HepG2 (cell line): ENCODE data around the gene EPB41. TPM values are rescaled to one million over a fixed set of nuclear protein-coding genes. Genes with fewer than 3 reads are reported as not detected.

ENCODE experiments used
- ATAC-seq: fragments of 200-7000 bp; cut with Tn5 transposase; 3 replicates; pipeline ENCODE4 v1.9.1; 2020; ENCODE audit warnings: mild to moderate bottlenecking, moderate library complexity
- BruUV-seq: library from RNA; stranded (reverse); fragments of 400-500 nt; replicated peaks from 2 replicates; lab custom pipeline; 2021; lab: Mats Ljungman, UMichigan
- CTCF ChIA-PET: fragments of 300-600 bp; formaldehyde crosslinking; extraction: SDS; loops from one replicate; lab custom pipeline; 2021; ENCODE audit warnings: low total read pairs, inconsistent platforms, low intra/inter-chr PET ratio; lab: Yijun Ruan, JAX
- POLR2A ChIA-PET: fragments of 350-600 bp; sonication (Branson Sonifier 250); formaldehyde crosslinking; loops from one replicate; lab custom pipeline; 2020; ENCODE audit warnings: antibody characterized with exemption, inconsistent platforms; lab: Yijun Ruan, JAX
- DNase-seq: peaks from one replicate; pipeline ENCODE4 v3.0.0-alpha.2; 2015; ENCODE audit warnings: low spot score
- FAIRE-seq: peaks from 3 replicates; lab custom pipeline; 2011; peaks lifted over from hg19 to GRCh38; lab: Jason Lieb, UNC
- H2AFZ ChIP-seq: one replicate; pipeline ENCODE4 v1.6.1; 2011; ENCODE audit warnings: low read length, inconsistent platforms
- H3K27ac ChIP-seq: fragments of 300-600 bp; 3 replicates; pipeline ENCODE4 v1.8.0; 2011; ENCODE audit warnings: mixed run types, mild to moderate bottlenecking, mixed read lengths, low read length, inconsistent platforms; ENCODE audit not compliant: insufficient read depth; ENCODE audit errors: extremely low read length
- H3K27me3 ChIP-seq, 2 experiments: fragments of 200-600 bp in 1 of 2; 2 replicates in 1 of 2; 3 replicates in 1 of 2; pipeline versions ENCODE4 v1.6.0 to v1.8.0; 2011; ENCODE audit warnings: low read length in 2 of 2, mild to moderate bottlenecking in 2 of 2, moderate library complexity in 2 of 2, inconsistent platforms in 1 of 2; ENCODE audit not compliant: insufficient read depth in 2 of 2, control insufficient read depth in 1 of 2
- H3K36me3 ChIP-seq, 2 experiments: fragments of 200-600 bp in 1 of 2; replicated peaks in 1 of 2; 2 replicates in 1 of 2; 3 replicates in 1 of 2; pipeline versions ENCODE4 v1.5.1 to v1.8.0; 2011; ENCODE audit warnings: low read length in 2 of 2, inconsistent platforms in 1 of 2; ENCODE audit not compliant: insufficient read depth in 2 of 2, control insufficient read depth in 1 of 2
- H3K4me1 ChIP-seq: 2 replicates; pipeline ENCODE4 v1.5.1; 2012; ENCODE audit warnings: low read length, inconsistent platforms; ENCODE audit not compliant: insufficient read depth
- H3K4me2 ChIP-seq: 2 replicates; pipeline ENCODE4 v1.6.0; 2011; ENCODE audit warnings: low read depth, low read length, inconsistent platforms
- H3K4me3 ChIP-seq, 3 experiments: fragments of 200-600 bp in 1 of 3; sonication (generic), shearing (Covaris generic) in 1 of 3; replicated peaks in 1 of 3; 2 replicates each; pipeline ENCODE4 v1.5.1; 2011 to 2016; ENCODE audit warnings: low read length in 3 of 3, inconsistent platforms in 2 of 3, low read depth in 2 of 3, mild to moderate bottlenecking in 2 of 3, control low read depth in 1 of 3, mixed read lengths in 1 of 3; ENCODE audit not compliant: insufficient read depth in 1 of 3
- H3K79me2 ChIP-seq: one replicate; pipeline ENCODE4 v1.6.1; 2011; ENCODE audit warnings: low read length, inconsistent platforms; ENCODE audit not compliant: insufficient read depth
- H3K9ac ChIP-seq: 2 replicates; pipeline ENCODE4 v1.6.0; 2011; ENCODE audit warnings: mild to moderate bottlenecking, low read depth, low read length, inconsistent platforms; ENCODE audit not compliant: insufficient read depth
- H3K9me3 ChIP-seq: 2 replicates; pipeline ENCODE4 v1.5.1; 2012; ENCODE audit warnings: mild to moderate bottlenecking, low read length
- H4K20me1 ChIP-seq: 2 replicates; pipeline ENCODE4 v1.6.0; 2011; ENCODE audit warnings: inconsistent platforms, mild to moderate bottlenecking, low read length, moderate library complexity; ENCODE audit not compliant: insufficient read depth
- ARHGAP35 ChIP-seq: sonication (generic); formaldehyde crosslinking; IDR thresholded peaks from 2 replicates; pipeline ENCODE4 v1.9.0; 2022; ENCODE audit warnings: mild to moderate bottlenecking, inconsistent platforms, moderate library complexity, missing genetic modification reagents, borderline replicate concordance
- EP300 ChIP-seq, 3 experiments: sonication (generic) in 1 of 3; formaldehyde crosslinking in 1 of 3; IDR thresholded peaks; 2 replicates each; pipeline versions ENCODE4 v1.5.1 to v1.6.1; 2011 to 2020; ENCODE audit warnings: low read depth in 2 of 3, low read length in 2 of 3, borderline replicate concordance in 1 of 3, improper control_type of control experiment in 1 of 3, mild to moderate bottlenecking in 1 of 3, missing genetic modification reagents in 1 of 3, moderate library complexity in 1 of 3
- FOSL1 ChIP-seq: sonication (generic); formaldehyde crosslinking; IDR thresholded peaks from 2 replicates; pipeline ENCODE4 v1.9.0; 2021; ENCODE audit warnings: missing genetic modification reagents, borderline replicate concordance
- JUND ChIP-seq: sonication (generic); formaldehyde crosslinking; IDR thresholded peaks from 2 replicates; pipeline ENCODE4 v1.8.0; 2022; ENCODE audit warnings: mild to moderate bottlenecking, missing genetic modification reagents
- KLF13 ChIP-seq: sonication (generic); formaldehyde crosslinking; IDR thresholded peaks from 2 replicates; pipeline ENCODE4 v1.4.0; 2020; ENCODE audit warnings: mild to moderate bottlenecking, missing genetic modification reagents
- MAZ ChIP-seq, 2 experiments: sonication (generic) in 1 of 2; formaldehyde crosslinking in 1 of 2; IDR thresholded peaks; 2 replicates each; pipeline versions ENCODE4 v1.5.0 to v1.6.1; 2012 to 2020; ENCODE audit warnings: low read depth in 2 of 2, mild to moderate bottlenecking in 2 of 2, borderline replicate concordance in 1 of 2, improper control_type of control experiment in 1 of 2, low read length in 1 of 2, missing genetic modification reagents in 1 of 2, moderate library complexity in 1 of 2
- MLLT10 ChIP-seq: sonication (generic); formaldehyde crosslinking; IDR thresholded peaks from 2 replicates; pipeline ENCODE4 v1.4.0; 2020; ENCODE audit warnings: missing genetic modification reagents
- MXD4 ChIP-seq: IDR thresholded peaks from 2 replicates; pipeline ENCODE4 v1.6.1; 2016; ENCODE audit warnings: mild to moderate bottlenecking, missing biosample characterization, missing genetic modification reagents
- NR2F2 ChIP-seq: IDR thresholded peaks from 2 replicates; pipeline ENCODE4 v1.6.1; 2012; ENCODE audit warnings: low read depth, inconsistent platforms, borderline replicate concordance
- NR3C1 ChIP-seq: sonication (generic); formaldehyde crosslinking; IDR thresholded peaks from 2 replicates; pipeline ENCODE4 v1.4.0; 2020; ENCODE audit warnings: missing genetic modification reagents
- SOX6 ChIP-seq, 2 experiments: fragments of 450-650 bp in 1 of 2; sonication (generic) in 1 of 2; formaldehyde crosslinking in 1 of 2; IDR thresholded peaks; 2 replicates each; pipeline versions ENCODE4 v1.4.0 to v1.6.1; 2017 to 2020; ENCODE audit warnings: antibody characterized with exemption in 1 of 2, mild to moderate bottlenecking in 1 of 2, missing genetic modification reagents in 1 of 2
- U2AF1 ChIP-seq: fragments of 200-400 bp; formaldehyde crosslinking; optimal IDR thresholded peaks from 2 replicates; pipeline ENCODE3; 2017; ENCODE audit warnings: mild to moderate bottlenecking, low read depth, low read length
- ZNF20 ChIP-seq: sonication (generic); formaldehyde crosslinking; IDR thresholded peaks from 2 replicates; pipeline ENCODE4 v1.4.0; 2020; ENCODE audit warnings: mild to moderate bottlenecking, moderate library complexity, missing genetic modification reagents
- ZNF207 ChIP-seq: fragments of 450-650 bp; IDR thresholded peaks from 2 replicates; pipeline ENCODE4 v1.6.1; 2016; ENCODE audit warnings: antibody characterized with exemption, borderline replicate concordance
- WGBS: methylation state at CpG from one replicate; pipeline ENCODE4 v1.1.6; 2017; ENCODE audit warnings: low lambda C conversion rate; 5-methylcytosine and 5-hydroxymethylcytosine counted together
- in situ Hi-C: cut with HindIII; loops from 2 replicates; pipeline ENCODE4 v1.10.0; 2017; ENCODE audit warnings: low pct_unique_long_range_greater_than_20kb; ENCODE audit not compliant: extremely low pct_ligation_motif_present
- intact Hi-C: fragments of 100-400 bp; cut with micrococcal nuclease; formaldehyde crosslinking; loops from one replicate; pipeline ENCODE4 v1.10.0; 2022; ENCODE audit not compliant: unreplicated experiment
- polyA plus RNA-seq, 8 experiments: library from polyadenylated mRNA; depleted of rRNA in 3 of 8; stranded (reverse) in 7 of 8; unstranded in 1 of 8; fragments of >200 nt; fragmentation: Illumina TruSeq in 4 of 8; extraction: Trizol in 4 of 8; gene quantifications; 2 replicates each; pipeline versions ENCODE4 v1.2.1 to v1.2.3, GENCODE V29; 2011 to 2016; ENCODE audit warnings: low read depth in 4 of 8, missing spikeins in 1 of 8, mixed read lengths in 1 of 8; ENCODE audit not compliant: insufficient read depth in 1 of 8
- total RNA-seq, 5 experiments: library from RNA; depleted of rRNA; stranded (reverse); fragments of >200 nt; fragmentation: Illumina TruSeq; extraction: Trizol; gene quantifications; 2 replicates each; pipeline ENCODE4 v1.2.3, GENCODE V29; 2016; ENCODE audit warnings: low read depth in 1 of 5
- TF ChIP-seq, protein P1 (sequence below): sonication (generic); formaldehyde crosslinking; IDR thresholded peaks from 2 replicates; pipeline ENCODE4 v1.5.1; 2020; ENCODE audit warnings: missing genetic modification reagents, mild to moderate bottlenecking, borderline replicate concordance
- TF ChIP-seq, protein P2 (sequence below): sonication (generic); formaldehyde crosslinking; IDR thresholded peaks from 2 replicates; pipeline ENCODE4 v1.8.0; 2022; ENCODE audit warnings: missing genetic modification reagents, mild to moderate bottlenecking, inconsistent platforms, borderline replicate concordance

EPB41 gene
- total and polyA plus RNA-seq, 2 of the 13 experiments (the other 11 are each of a cell fraction or from before 2014, with no cell fraction given) = 34.5 to 46.7 TPM

DNA sequence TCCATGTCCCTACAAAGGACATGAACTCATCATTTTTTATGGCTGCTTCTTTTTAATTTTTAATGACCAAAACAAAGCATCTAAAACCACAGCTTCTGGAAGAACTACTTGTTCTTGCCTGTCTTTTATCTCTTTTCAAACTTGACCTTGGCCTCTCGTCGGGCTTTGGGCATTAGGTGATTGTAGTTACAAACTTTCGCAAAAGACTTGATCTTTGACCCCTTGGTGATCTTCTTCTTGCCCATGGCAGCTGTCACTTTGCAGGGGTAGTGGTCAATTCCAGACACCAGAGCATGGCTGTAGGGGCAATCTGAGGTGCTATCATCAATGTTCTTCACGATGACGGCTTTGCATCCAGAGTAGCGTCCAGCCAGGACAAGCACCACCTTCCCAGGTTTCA lies 67.8 kb downstream of the EPB41 start (continued):
- TF ChIP-seq, protein P1, sequence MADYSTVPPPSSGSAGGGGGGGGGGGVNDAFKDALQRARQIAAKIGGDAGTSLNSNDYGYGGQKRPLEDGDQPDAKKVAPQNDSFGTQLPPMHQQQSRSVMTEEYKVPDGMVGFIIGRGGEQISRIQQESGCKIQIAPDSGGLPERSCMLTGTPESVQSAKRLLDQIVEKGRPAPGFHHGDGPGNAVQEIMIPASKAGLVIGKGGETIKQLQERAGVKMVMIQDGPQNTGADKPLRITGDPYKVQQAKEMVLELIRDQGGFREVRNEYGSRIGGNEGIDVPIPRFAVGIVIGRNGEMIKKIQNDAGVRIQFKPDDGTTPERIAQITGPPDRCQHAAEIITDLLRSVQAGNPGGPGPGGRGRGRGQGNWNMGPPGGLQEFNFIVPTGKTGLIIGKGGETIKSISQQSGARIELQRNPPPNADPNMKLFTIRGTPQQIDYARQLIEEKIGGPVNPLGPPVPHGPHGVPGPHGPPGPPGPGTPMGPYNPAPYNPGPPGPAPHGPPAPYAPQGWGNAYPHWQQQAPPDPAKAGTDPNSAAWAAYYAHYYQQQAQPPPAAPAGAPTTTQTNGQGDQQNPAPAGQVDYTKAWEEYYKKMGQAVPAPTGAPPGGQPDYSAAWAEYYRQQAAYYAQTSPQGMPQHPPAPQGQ (CRISPR knock-in tag) = no peak
- TF ChIP-seq U2AF1 (no peak), MXD4 (no peak), MLLT10 (CRISPR knock-in tag) (no peak), ZNF207 (no peak), KLF13 (CRISPR knock-in tag) (no peak), MAZ (IDR thresholded peaks at IDR 0.05; ENCODE audit: borderline replicate concordance, low read depth, low read length) (no peak), MAZ (CRISPR knock-in tag; IDR thresholded peaks at IDR 0.05; ENCODE audit: low read depth) (no peak), SOX6 (IDR thresholded peaks at IDR 0.05) (no peak), SOX6 (CRISPR knock-in tag; IDR thresholded peaks at IDR 0.05) (no peak), NR2F2 (0 out of 2 replicates have a peak, but pooled peaks have one; percentile 17), EP300 (IDR thresholded peaks at IDR 0.05; ENCODE audit: low read depth in 2 of 2, low read length in 2 of 2) (no peak), EP300 (CRISPR knock-in tag; IDR thresholded peaks at IDR 0.05; ENCODE audit: borderline replicate concordance) (no peak)

GRCh38 chr1:28983091-28983490 lies 68.7 kb downstream of the EPB41 start:
- peaks cover 4% of the 10 kb centered on the region for H3K79me2 ChIP-seq
- ChIA-PET CTCF (interaction anchor here (2.3 kb wide), 1 partner anchor 101 kb away, joined by 12 read pairs; no protein-coding TSS in a partner anchor), POLR2A (interaction anchor here (0.8 to 1.8 kb wide), 6 partner anchors 10 to 198 kb away, joined by 4 to 15 read pairs (median 6); partner anchors contain the start of genes EPB41 and SRSF4)
- in situ Hi-C loops (loop anchor here (10.0 kb wide), 1 partner anchor 98 kb away; no protein-coding TSS in a partner anchor), intact Hi-C loops (loop anchor here (1.0 kb wide), 1 partner anchor 101 kb away; no protein-coding TSS in a partner anchor)
- H3K4me2 ChIP-seq = peak overlapping the region; percentile 74
- WGBS = 36% methylated on average over 1 of the region's 1 CpG
- peaks cover 0 to 3% of the 10 kb centered on the region in 2 experiments; a peak in 1 of 5 replicates for H3K36me3 ChIP-seq
- H2AFZ ChIP-seq = no peak overlapping the region
- H3K9ac ChIP-seq = peak overlapping the region; percentile 35
- H3K9me3 ChIP-seq = no peaks in the 10 kb centered on the region
- ATAC-seq (no peak), FAIRE-seq (no peak), DNase-seq (no peak)
- H3K27ac ChIP-seq = peak overlapping the region; percentile 22
- BruUV-seq = no TSS peak
- peaks cover 27% of the 10 kb centered on the region for H3K4me1 ChIP-seq
- H3K27me3 ChIP-seq = no peaks in the 10 kb centered on the region
- peak overlapping the region; percentile 1 to 33 (median 29); a peak in 4 of 6 replicates for H3K4me3 ChIP-seq
- no peaks in the 10 kb centered on the region for H4K20me1 ChIP-seq
- TF ChIP-seq ARHGAP35 (CRISPR knock-in tag) (no peak), NR3C1 (CRISPR knock-in tag) (no peak), JUND (no peak), FOSL1 (no peak), ZNF20 (no peak)
- TF ChIP-seq, protein P2, sequence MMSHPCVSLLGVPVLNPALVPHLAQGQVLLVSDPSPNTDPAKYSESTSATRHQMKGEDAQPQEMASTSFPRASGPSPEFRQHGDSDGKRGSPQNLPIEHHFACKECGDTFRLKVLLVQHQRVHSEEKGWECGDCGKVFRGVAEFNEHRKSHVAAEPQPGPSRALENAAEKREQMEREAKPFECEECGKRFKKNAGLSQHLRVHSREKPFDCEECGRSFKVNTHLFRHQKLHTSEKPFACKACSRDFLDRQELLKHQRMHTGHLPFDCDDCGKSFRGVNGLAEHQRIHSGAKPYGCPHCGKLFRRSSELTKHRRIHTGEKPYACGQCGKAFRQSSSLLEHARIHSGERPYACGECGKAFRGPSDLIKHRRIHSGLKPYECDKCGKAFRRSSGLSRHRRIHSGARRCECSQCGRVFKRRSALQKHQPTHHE = no peak
